Mucosa of descending colon (tissue), 3 donors: Measurements from ENCODE around the gene RBM33. TPM values are rescaled to one million over a fixed set of nuclear protein-coding genes. Genes with fewer than 3 reads are reported as not detected.

Experiments
- ATAC-seq: fragments of 200-7000 bp; cut with Tn5 transposase; one replicate; pipeline ENCODE4 v1.9.1; 2020; ENCODE audit warnings: mild to moderate bottlenecking, moderate library complexity
- DNase-seq, 3 donors: peaks; one replicate each; pipeline ENCODE4 v3.0.0-alpha.2; 2020
- H3K36me3 ChIP-seq: fragments of 200-600 bp; one replicate; pipeline ENCODE4 v1.8.0; 2021; ENCODE audit warnings: low read depth, mild to moderate bottlenecking
- H3K4me1 ChIP-seq: fragments of 200-600 bp; one replicate; pipeline ENCODE4 v1.8.0; 2021; ENCODE audit warnings: low read depth, mild to moderate bottlenecking
- H3K4me3 ChIP-seq: fragments of 200-600 bp; one replicate; pipeline ENCODE4 v1.8.0; 2021; ENCODE audit warnings: mild to moderate bottlenecking
- H3K9me3 ChIP-seq: fragments of 200-600 bp; one replicate; pipeline ENCODE4 v1.8.0; 2021; ENCODE audit warnings: mild to moderate bottlenecking
- CTCF ChIP-seq: fragments of 200-600 bp; IDR thresholded peaks from one replicate; pipeline ENCODE4 v1.8.0; 2022; ENCODE audit warnings: antibody characterized with exemption, mild to moderate bottlenecking
- intact Hi-C, 2 donors: fragments of 100-400 bp; cut with DNase I in 1 of 2; cut with micrococcal nuclease in 1 of 2; formaldehyde crosslinking; loops; one replicate each; pipeline versions ENCODE4 v1.11.0 to v1.11.1; 2022; cut with DNase I, micrococcal nuclease
- total RNA-seq, 3 donors: library from RNA; stranded (reverse); fragmentation: NEBNext Ultra II Directional in 2 of 3; extraction: Animal tissue kit (Norgen Biotek cat#: 25700) in 2 of 3; gene quantifications; one replicate each; pipeline versions ENCODE4 v1.2.1 to v1.2.4, GENCODE V29; 2021 to 2023
- donor health status: DM: no; HTN: no; CAD: no; lungs with moderate emphysema.
- donor health status: DM: no; HTN: no; CAD: no.
- donor health status: DM: no; HTN: yes; CAD: no.

RBM33 gene
- total RNA-seq, 3 donors from 2014 or later, result 59.9 to 75.8 (median 69.8) TPM

DNA sequence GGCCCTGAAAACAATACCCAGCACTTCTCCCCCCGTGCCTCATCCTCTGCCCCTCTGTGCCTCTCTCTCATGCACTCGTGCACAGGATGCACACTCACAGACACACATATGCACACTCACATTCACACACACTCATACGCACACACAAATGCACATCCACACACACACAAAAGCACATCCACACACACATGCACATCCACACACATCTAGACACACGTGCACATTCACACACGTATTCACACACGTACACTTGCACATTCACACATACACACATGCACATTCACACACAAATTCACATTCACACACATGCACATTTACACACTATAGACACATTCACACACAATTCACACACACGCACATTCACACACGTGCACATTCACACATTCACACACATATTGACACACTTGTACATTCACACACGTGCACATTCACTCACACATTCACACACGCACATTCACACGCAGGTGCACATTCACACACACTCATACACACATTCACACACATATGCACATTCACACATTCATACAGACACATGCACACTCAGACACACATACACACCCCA is 148.6 kb downstream of the RBM33 start:
- Histone ChIP-seq H3K4me3 (no peak overlapping the region), H3K36me3 (no peaks in the 10 kb centered on the region), H3K4me1 (no peaks in the 10 kb centered on the region), H3K9me3 (no peaks in the 10 kb centered on the region)
- no peak for TF ChIP-seq CTCF
- ATAC-seq (no peak), DNase-seq (no peak)
- intact Hi-C loops, result no loop called here

GRCh38 chr7:155793720-155794119 is 149.3 kb downstream of the RBM33 start:
- Histone ChIP-seq H3K9me3 (no peaks in the 10 kb centered on the region), H3K4me3 (no peak overlapping the region), H3K36me3 (no peaks in the 10 kb centered on the region), H3K4me1 (no peaks in the 10 kb centered on the region)
- peak in 1 of 3 donors; percentile 36 for DNase-seq
- no peak for TF ChIP-seq CTCF
- no peak for ATAC-seq
- intact Hi-C loops, result no loop called here

- ATAC-seq (no peak), DNase-seq (no peak)
- no peaks in the 10 kb centered on the region for H3K4me1 ChIP-seq
- no peaks in the 10 kb centered on the region for H3K9me3 ChIP-seq
- no peak for TF ChIP-seq CTCF
- H3K36me3 ChIP-seq, result no peaks in the 10 kb centered on the region
- intact Hi-C loops, result no loop called here
- H3K4me3 ChIP-seq, result no peak overlapping the region
These were observed 149.7 kb downstream of the RBM33 start for GRCh38 chr7:155794196-155794595.

GRCh38 chr7:155795401-155795800 is 150.9 kb downstream of the RBM33 start:
- no peak for TF ChIP-seq CTCF
- H3K4me3 ChIP-seq, result no peak overlapping the region
- H3K9me3 ChIP-seq, result no peaks in the 10 kb centered on the region
- intact Hi-C loops, result no loop called here
- DNase-seq (no peak), ATAC-seq (no peak)
- no peaks in the 10 kb centered on the region for H3K4me1 ChIP-seq
- H3K36me3 ChIP-seq, result no peaks in the 10 kb centered on the region

DNA sequence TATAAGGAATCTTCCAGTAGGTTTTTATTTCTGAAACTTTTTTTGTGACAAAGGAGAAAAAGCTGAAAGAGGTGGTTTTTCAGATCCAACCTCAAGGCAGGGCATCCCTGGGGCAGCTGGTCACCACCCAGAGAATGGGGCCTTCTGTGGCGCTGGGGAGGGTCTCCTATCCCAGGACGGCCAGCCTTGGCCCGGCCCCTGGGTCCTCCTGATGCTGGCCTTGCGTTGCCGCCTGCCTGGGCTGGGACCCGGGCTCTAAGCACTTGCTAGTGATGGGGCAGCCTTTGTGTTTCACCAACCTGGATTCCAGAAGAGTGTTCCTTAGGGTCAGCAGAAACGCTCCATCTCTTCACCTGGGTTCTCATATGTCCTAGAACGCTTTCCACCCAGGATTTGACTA is 151.5 kb downstream of the RBM33 start:
- TF ChIP-seq CTCF, result no peak
- H3K36me3 ChIP-seq, result no peaks in the 10 kb centered on the region
- DNase-seq (no peak), ATAC-seq (no peak)
- H3K4me3 ChIP-seq, result no peak overlapping the region
- H3K4me1 ChIP-seq, result no peaks in the 10 kb centered on the region
- no peaks in the 10 kb centered on the region for H3K9me3 ChIP-seq
- intact Hi-C loops, result no loop called here
